ENCODE measurements around the gene TEPSIN.

The TEPSIN gene

GRCh38 chr17:81270279-81270678, 31.4 kb upstream of the TEPSIN start:
- H3K4me3 ChIP-seq (ENCODE audit: low read length), result no peak overlapping the region
- TF ChIP-seq, protein P1, sequence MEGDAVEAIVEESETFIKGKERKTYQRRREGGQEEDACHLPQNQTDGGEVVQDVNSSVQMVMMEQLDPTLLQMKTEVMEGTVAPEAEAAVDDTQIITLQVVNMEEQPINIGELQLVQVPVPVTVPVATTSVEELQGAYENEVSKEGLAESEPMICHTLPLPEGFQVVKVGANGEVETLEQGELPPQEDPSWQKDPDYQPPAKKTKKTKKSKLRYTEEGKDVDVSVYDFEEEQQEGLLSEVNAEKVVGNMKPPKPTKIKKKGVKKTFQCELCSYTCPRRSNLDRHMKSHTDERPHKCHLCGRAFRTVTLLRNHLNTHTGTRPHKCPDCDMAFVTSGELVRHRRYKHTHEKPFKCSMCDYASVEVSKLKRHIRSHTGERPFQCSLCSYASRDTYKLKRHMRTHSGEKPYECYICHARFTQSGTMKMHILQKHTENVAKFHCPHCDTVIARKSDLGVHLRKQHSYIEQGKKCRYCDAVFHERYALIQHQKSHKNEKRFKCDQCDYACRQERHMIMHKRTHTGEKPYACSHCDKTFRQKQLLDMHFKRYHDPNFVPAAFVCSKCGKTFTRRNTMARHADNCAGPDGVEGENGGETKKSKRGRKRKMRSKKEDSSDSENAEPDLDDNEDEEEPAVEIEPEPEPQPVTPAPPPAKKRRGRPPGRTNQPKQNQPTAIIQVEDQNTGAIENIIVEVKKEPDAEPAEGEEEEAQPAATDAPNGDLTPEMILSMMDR (conservative IDR thresholded peaks at IDR 0.05; ENCODE audit: low read depth, low read length), result no peak
- no peak for DNase-seq (ENCODE audit: low read depth)

DNA sequence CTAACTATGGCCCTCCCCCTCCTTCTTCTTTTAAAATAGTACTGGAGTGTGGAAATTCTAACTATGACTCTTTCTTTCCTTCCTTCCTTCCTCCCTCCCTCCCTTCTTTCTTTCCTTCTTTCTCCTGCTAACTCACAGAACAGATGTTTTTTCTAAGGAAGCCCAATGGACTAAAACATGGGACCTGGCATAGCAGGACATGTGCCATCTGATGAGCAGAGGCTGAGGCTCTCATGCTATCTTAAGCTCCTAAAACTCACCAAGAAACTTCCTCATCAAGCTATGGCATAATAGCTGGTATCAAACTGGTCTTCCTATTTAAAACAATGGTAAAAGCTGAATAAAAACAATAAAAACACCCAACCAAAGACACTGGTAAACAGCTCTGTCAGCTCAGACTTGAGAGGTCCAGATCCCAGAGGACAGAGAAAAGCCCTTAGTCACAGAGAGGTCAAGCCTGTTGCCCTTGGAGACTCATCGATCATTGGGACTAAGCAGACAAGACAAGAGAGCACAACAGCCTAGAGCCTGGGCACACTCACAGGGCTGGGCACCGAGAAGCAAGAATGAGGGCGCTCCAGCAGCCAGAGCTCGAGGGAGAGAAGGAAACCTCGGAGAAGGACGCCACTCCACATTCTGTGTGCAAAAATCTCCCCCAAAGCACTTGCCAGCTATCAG, 28.7 kb upstream of the TEPSIN start:
- no peak for DNase-seq (ENCODE audit: low read depth)
- TF ChIP-seq, protein P1 (conservative IDR thresholded peaks at IDR 0.05; ENCODE audit: low read depth, low read length), result no peak
- H3K4me3 ChIP-seq (ENCODE audit: low read length), result no peak overlapping the region

GRCh38 chr17:81265576-81265975, 26.7 kb upstream of the TEPSIN start:
- H3K4me3 ChIP-seq (ENCODE audit: low read length), result no peak overlapping the region
- TF ChIP-seq, protein P1 (conservative IDR thresholded peaks at IDR 0.05; ENCODE audit: low read depth, low read length), result no peak

GRCh38 chr17:81264640-81265039, 25.8 kb upstream of the TEPSIN start:
- no peak for DNase-seq (ENCODE audit: low read depth)
- H3K4me3 ChIP-seq (ENCODE audit: low read length), result no peak overlapping the region
- TF ChIP-seq, protein P1 (conservative IDR thresholded peaks at IDR 0.05; ENCODE audit: low read depth, low read length), result no peak

More at GRCh38 chr17:81265576-81265975, 26.7 kb upstream of the TEPSIN start:
- no peak for DNase-seq (ENCODE audit: low read depth)

DNA sequence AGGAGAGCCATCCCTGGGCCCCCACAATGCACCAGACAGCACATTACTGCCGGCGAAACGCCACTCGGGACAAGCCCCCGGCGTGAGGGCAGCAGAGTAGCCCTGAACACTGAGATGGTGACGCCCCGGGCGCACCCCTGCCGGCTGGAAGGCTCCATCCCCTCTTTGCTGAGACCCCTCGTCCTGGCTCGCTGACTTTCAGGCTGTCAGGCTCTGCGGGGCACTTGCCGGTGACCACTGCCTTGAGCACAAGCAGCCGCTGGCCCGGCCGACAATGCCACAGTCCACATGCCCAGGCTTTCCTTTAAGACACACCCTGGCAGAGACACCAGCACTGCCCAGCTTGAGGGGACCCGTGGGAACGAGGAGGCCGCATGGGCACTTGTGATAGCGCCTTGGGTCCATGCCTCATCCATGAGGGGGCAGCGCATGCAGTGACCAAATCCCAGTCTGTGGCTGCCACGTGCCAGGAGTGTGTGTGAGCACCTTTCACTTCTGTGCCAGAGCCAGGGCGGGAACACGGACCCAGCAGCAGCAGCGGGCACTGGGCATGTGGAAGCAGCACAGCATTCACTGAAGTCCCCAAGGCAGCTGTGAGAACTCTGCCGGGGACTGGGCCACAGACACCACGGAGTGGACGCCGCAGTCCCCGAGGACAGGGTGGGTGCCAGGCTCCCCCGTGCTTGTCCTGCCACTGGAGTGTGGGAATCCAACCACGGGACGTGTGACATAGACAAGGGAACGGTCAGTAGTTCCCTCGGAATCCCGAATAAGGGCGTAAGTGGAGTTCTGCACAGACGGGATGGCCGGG, 24.7 kb upstream of the TEPSIN start:
- H3K4me3 ChIP-seq (ENCODE audit: low read length), result no peak overlapping the region
- TF ChIP-seq, protein P1 (conservative IDR thresholded peaks at IDR 0.05; ENCODE audit: low read depth, low read length), result no peak
- DNase-seq (ENCODE audit: low read depth), result no peak

DNA sequence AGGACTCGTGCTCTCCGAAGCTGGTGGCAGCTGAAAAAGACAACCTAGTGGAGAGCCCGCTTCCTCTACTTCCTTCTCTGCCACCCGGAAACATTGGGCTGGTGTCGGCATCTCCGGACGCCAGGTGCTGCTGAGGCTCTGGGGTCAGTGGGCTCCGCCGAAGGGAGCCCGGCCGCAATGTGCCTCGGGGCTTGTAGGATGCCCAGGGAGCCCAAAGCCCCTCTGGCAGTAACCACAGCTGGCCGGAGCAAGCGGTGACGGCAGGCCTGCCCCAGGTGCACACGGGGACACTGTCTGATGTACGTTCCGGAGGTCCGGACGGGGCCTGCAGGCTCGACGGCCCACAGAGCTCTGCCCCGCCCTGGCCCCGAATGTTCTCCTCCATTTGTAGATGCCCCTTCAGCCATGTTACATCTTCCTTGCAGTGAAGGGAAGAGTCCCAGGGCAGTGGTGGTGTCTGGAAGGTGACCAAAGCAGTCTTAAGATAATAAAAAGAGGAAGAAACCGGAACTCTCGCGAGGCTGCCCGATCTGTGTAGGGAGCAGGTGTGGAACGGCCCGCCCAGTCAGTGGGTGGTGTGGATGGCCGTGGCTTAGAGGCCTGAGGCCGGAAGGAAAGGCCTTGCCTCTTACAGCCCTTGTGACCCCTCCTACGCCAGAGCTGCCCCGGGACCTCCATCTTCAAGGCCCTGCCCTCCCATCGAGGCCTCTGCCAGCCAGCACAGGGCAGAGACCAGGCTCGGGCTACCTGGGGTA, 22.9 kb upstream of the TEPSIN start:
- no peak overlapping the region for H3K4me3 ChIP-seq (ENCODE audit: low read length)
- TF ChIP-seq, protein P1 (conservative IDR thresholded peaks at IDR 0.05; ENCODE audit: low read depth, low read length), result no peak
- DNase-seq (ENCODE audit: low read depth), result no peak
